SK-N-MC (cell line): ENCODE results near the gene PARD3.
"Not testable (repeated sequence)": the region's sequence is repeated elsewhere in the genome, so short reads cannot be mapped to it uniquely, and the experiment has no call there.

Experiments
- DNase-seq: peaks from one replicate; pipeline ENCODE4 v3.0.0-alpha.2; 2011; ENCODE audit warnings: low read depth, low spot score
- H3K27ac ChIP-seq: fragments of 200-600 bp; sonication (generic); 2 replicates; pipeline ENCODE4 v1.5.1; 2016; ENCODE audit warnings: mixed run types
- H3K36me3 ChIP-seq: fragments of 200-600 bp; sonication (generic); 2 replicates; pipeline ENCODE4 v1.6.1; 2017; ENCODE audit warnings: antibody characterized with exemption, low read length, mixed read lengths; ENCODE audit not compliant: insufficient read depth
- H3K4me3 ChIP-seq: fragments of 200-600 bp; sonication (generic); 2 replicates; pipeline ENCODE4 v1.5.1; 2016
- H3K9ac ChIP-seq: fragments of 200-600 bp; sonication (generic); 2 replicates; pipeline ENCODE4 v1.8.0; 2017; ENCODE audit warnings: mixed run types, mixed read lengths; ENCODE audit not compliant: insufficient read length
- H3K9me3 ChIP-seq: fragments of 200-600 bp; sonication (generic); 2 replicates; pipeline ENCODE4 v1.6.1; 2017; ENCODE audit warnings: low read depth, mild to moderate bottlenecking, antibody characterized with exemption, low read length, moderate library complexity, mixed read lengths
- EZH2 ChIP-seq: fragments of 200-600 bp; sonication (generic); IDR thresholded peaks from one replicate; pipeline ENCODE4 v1.6.1; 2017; ENCODE audit warnings: antibody characterized with exemption
- FOXP2 ChIP-seq: optimal IDR thresholded peaks from 2 replicates; pipeline ENCODE3; 2011; ENCODE audit warnings: mild to moderate bottlenecking, moderate library complexity; ENCODE audit not compliant: insufficient read depth; ENCODE audit errors: extremely low read length, control extremely low read depth
- POLR2AphosphoS5 ChIP-seq: IDR thresholded peaks from 2 replicates; pipeline ENCODE4 v1.6.1; 2012; ENCODE audit warnings: mild to moderate bottlenecking, low read depth, low read length, borderline replicate concordance

Gene PARD3

GRCh38 chr10:34434119-34434594 is 380.9 kb downstream of the PARD3 start:
- DNase-seq = no peak
- Histone ChIP-seq H3K36me3 (no peaks in the 10 kb centered on the region), H3K4me3 (no peak overlapping the region), H3K27ac (no peak overlapping the region), H3K9me3 (no peaks in the 10 kb centered on the region), H3K9ac (no peak overlapping the region)
- TF ChIP-seq FOXP2 (no peak), POLR2AphosphoS5 (no peak), EZH2 (no peak)

- DNase-seq = peak; percentile 22
- H3K9ac ChIP-seq = no peak overlapping the region
- H3K27ac ChIP-seq = peak overlapping the region; percentile 83
- no peaks in the 10 kb centered on the region for H3K9me3 ChIP-seq
- H3K4me3 ChIP-seq = peak overlapping the region; percentile 30; the same call in 1 of the 2 replicates
- H3K36me3 ChIP-seq = no peaks in the 10 kb centered on the region
- no peak for TF ChIP-seq POLR2AphosphoS5
- no peak for TF ChIP-seq EZH2
- no peak for TF ChIP-seq FOXP2
Observed at GRCh38 chr10:34433241-34434076, 381.6 kb downstream of the PARD3 start.

- no peak overlapping the region for H3K4me3 ChIP-seq
- H3K9ac ChIP-seq = no peak overlapping the region
- TF ChIP-seq POLR2AphosphoS5 (no peak), EZH2 (no peak), FOXP2 (no peak)
- no peaks in the 10 kb centered on the region for H3K36me3 ChIP-seq
- DNase-seq = no peak
- no peaks in the 10 kb centered on the region for H3K9me3 ChIP-seq
- peak overlapping the region; percentile 83 for H3K27ac ChIP-seq
Observed at GRCh38 chr10:34432589-34432988, 382.5 kb downstream of the PARD3 start.

DNA sequence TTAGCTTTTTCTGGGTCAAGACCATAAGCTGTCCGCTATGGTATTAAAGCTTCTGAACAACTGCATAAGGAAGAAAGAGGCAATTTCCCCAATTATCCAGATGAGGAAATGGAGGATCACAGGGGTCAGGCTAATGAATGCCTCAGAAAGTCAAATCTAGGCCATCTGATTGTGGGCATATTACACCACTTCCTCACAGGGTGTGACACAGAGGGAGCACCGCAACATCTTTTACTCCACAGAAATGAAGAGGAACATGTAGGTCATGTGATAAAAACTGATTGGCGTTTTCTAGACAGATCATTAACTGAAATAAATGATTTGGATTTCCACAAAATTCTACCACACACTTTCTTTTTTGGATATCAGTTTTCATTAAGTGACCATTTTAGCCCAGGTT is 384.4 kb downstream of the PARD3 start:
- Histone ChIP-seq H3K9ac (no peak overlapping the region), H3K36me3 (no peaks in the 10 kb centered on the region), H3K9me3 (no peaks in the 10 kb centered on the region), H3K4me3 (no peak overlapping the region), H3K27ac (no peak overlapping the region)
- DNase-seq = no peak
- TF ChIP-seq FOXP2 (no peak), EZH2 (no peak), POLR2AphosphoS5 (no peak)

- no peaks in the 10 kb centered on the region for H3K36me3 ChIP-seq
- no peak overlapping the region for H3K9ac ChIP-seq
- no peak for DNase-seq
- no peak overlapping the region for H3K4me3 ChIP-seq
- H3K27ac ChIP-seq = no peak overlapping the region
- no peak for TF ChIP-seq FOXP2
- no peak for TF ChIP-seq POLR2AphosphoS5
- TF ChIP-seq EZH2 = no peak
- H3K9me3 ChIP-seq = no peaks in the 10 kb centered on the region
Observed at GRCh38 chr10:34428501-34428900, 386.6 kb downstream of the PARD3 start.

GRCh38 chr10:34427911-34428216 is 387.2 kb downstream of the PARD3 start:
- TF ChIP-seq POLR2AphosphoS5 (no peak), EZH2 (no peak), FOXP2 (no peak)
- no peak overlapping the region for H3K4me3 ChIP-seq
- no peak overlapping the region for H3K9ac ChIP-seq
- H3K27ac ChIP-seq = no peak overlapping the region
- no peaks in the 10 kb centered on the region for H3K36me3 ChIP-seq
- H3K9me3 ChIP-seq = no peaks in the 10 kb centered on the region
- DNase-seq = no peak

- DNase-seq, H3K27ac ChIP-seq, H3K4me3 ChIP-seq, H3K9me3 ChIP-seq, H3K9ac ChIP-seq, H3K36me3 ChIP-seq: not testable (repeated sequence)
Observed at GRCh38 chr10:34427158-34427910, 387.8 kb downstream of the PARD3 start.

- not testable (repeated sequence) for H3K36me3 ChIP-seq, H3K9me3 ChIP-seq, DNase-seq, H3K27ac ChIP-seq, H3K9ac ChIP-seq, H3K4me3 ChIP-seq
Observed at GRCh38 chr10:34426538-34427157, 388.4 kb downstream of the PARD3 start.

- Histone ChIP-seq H3K36me3 (no peaks in the 10 kb centered on the region), H3K4me3 (no peak overlapping the region), H3K27ac (no peak overlapping the region), H3K9ac (no peak overlapping the region), H3K9me3 (no peaks in the 10 kb centered on the region)
- DNase-seq = no peak
- no peak for TF ChIP-seq POLR2AphosphoS5
- no peak for TF ChIP-seq FOXP2
- no peak for TF ChIP-seq EZH2
Observed at GRCh38 chr10:34426041-34426440, 389.1 kb downstream of the PARD3 start.
